ENCODE results near the gene SUGCT.
"Not testable (repeated sequence)": the region's sequence is repeated elsewhere in the genome, so short reads cannot be mapped to it uniquely, and the experiment has no call there.

SUGCT gene

DNA sequence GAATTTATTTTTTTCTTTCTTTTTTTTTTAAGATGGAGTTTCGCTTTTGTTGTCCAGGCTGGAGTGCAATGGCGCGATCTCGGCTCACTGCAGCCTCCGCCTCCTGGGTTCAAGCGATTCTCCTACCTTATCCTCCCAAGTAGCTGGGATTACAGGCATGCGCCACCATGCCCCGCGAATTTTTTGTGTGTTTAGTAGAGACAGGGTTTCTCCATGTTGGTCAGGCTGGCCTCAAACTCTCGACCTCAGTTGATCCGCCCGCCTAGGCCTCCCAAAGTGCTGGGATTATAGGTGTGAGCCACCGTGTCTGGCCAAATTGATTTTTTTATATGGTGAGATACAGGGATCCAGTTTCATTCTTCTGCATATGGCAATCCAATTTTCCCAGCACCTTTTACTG is 5.1 kb downstream of the SUGCT start:
- not testable (repeated sequence) for DNase-seq

GRCh38 chr7:40141916-40142315 is 7.1 kb downstream of the SUGCT start:
- not testable (repeated sequence) for DNase-seq

DNA sequence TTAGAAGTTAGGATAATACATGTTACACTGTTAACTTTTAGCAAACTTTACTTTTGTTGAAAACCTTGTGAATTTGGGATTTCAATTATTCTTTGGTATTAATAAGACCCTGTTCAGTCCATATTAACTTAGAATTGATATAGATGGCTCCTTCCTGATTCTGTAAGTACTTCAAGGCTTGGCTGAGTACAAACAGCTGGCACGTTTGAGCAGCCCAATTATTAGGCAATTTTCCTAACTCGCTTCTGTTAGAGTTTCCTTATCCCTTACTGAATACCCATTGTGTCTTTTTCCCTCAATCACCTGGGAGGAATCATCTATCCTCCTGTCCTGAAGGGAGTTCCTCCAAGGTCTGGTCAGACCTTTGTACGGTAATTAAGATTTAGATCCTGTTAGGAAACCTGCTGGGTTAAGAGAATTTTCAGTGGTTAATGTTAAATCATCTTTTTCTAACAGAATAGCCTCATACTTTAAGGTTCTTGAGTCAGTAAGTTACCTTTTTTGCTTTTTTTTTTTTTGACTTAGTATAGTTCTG is 10.9 kb downstream of the SUGCT start:
- DNase-seq: not testable (repeated sequence)

DNA sequence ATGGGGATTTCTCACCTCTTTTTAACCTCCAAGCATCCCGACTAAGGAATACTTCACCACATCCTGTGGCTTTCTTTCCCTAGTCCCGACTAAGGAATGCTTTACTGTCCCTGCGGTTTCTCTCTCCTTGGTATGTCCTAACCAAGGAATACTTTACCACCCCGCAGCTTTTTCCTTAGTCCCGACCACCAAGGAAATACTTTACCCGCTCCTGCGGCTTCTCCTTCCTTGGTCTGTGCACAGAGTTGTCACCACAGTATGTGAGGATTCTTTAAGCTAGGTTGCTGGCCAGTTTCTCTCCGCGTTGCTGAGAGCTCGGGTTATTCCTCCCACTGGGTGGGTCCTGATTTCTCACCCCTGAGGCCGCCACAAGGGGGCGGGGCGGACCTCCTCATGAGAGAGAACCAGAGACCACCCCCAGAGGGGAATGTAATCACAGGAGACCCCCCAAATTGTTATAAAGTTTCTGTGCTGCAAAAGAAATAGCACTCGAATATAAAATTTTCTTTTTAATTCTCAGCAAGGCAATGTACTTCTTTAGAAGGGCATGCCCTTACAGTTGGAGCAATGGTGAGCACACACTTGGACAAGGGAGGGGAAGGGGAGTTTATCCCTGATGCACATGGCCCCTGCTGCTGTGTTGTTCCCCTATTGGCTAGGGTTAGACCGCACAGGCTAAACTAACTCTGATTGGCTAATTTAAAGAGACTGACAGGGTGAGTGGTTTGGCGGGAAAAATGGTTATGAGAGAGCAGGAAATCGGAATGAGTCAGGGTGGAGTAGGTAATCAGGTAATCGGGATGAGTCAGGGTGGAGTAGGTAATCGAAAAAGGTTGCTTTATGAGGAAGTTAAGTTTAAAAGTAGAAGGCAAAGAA is 12.8 kb downstream of the SUGCT start:
- DNase-seq: no peak

GRCh38 chr7:40148247-40148580 is 13.4 kb downstream of the SUGCT start:
- DNase-seq: not testable (repeated sequence)

DNA sequence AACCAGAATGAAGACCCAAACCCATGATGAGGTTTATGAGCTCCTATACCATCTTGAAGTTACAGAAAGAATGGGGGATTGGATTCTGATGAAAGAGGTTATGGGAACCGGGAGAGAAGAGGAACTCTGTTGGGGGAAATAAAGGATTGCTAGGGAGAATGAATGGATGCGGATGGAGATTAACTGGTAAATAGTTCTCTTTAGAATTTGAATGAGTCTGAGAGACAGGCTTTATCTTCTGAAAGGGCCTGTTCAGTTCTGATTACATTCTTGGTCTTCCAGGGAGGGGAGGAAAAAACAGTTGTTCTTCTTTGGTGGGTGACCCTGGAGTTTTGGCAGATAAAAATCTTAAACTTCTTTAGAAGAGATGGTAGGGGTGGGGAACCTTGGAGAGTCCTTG is 13.9 kb downstream of the SUGCT start:
- DNase-seq: no peak

DNA sequence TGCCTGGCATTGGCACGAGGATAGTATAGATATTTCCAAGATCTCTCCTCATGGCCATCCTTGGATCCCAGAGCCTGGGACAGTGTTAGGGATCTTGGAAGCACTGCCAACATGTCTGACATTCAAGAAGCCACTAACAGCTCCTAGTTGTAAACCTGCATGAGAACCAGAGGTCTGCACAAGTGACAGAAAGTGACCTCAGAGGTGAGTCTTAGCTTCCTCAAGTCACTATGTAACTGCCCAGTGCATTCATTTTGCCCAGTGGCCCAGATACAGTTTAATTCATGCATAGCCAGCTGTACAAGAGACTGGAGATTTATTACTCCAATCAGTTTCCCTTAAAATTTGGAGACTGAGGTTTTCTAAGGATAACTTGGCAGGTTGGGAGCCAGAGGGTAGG is 16.7 kb downstream of the SUGCT start:
- no peak for DNase-seq

DNA sequence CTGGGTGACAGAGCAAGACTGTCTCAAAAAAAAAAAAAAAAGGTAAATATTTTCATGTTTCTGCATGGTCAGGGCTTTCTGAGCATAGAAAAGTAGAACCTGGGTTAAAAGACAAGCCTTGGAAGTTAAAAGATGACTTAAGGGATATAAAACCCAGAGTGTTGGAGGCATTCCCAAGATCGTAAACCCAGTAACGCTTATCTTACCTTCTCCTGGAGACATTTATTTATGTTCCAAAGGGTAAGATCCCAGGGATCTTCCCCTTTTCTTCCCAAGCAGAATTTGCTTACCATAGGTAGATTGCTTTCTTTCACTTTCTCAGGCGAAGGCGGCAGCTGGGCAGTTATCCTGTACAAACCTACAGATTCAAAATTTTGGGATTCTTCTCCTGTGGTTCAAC is 22.2 kb downstream of the SUGCT start:
- DNase-seq: no peak

GRCh38 chr7:40162516-40162915 is 27.7 kb downstream of the SUGCT start:
- no peak for DNase-seq

- DNase-seq: no peak
Observed at GRCh38 chr7:40165216-40165615, 30.4 kb downstream of the SUGCT start.

GRCh38 chr7:40167291-40167690 is 32.5 kb downstream of the SUGCT start:
- no peak for DNase-seq

- DNase-seq: not testable (repeated sequence)
Observed at GRCh38 chr7:40168266-40168665, 33.5 kb downstream of the SUGCT start.

- DNase-seq: not testable (repeated sequence)
Observed at GRCh38 chr7:40173121-40173520, 38.3 kb downstream of the SUGCT start.

DNA sequence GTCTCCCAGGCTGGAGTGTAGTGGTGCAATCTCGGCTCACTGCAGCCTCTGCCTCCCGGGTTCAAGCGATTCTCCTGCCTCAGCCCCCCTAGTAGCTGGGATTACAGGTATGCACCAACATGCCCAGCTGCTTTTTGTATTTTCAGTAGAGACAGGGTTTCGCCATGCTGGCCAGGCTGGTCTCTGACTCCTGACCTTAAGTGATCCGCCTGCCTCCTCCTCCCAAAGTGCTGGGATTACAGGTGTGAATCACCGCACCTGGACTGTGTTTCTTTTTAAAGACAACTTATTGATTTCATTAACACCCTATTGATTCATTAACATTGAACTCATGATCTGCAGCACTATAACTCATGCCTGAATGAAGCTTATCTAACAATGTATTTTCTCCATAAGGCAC is 40.5 kb downstream of the SUGCT start:
- not testable (repeated sequence) for DNase-seq

- DNase-seq: no peak
Observed at GRCh38 chr7:40175725-40176510, 41.1 kb downstream of the SUGCT start.

DNA sequence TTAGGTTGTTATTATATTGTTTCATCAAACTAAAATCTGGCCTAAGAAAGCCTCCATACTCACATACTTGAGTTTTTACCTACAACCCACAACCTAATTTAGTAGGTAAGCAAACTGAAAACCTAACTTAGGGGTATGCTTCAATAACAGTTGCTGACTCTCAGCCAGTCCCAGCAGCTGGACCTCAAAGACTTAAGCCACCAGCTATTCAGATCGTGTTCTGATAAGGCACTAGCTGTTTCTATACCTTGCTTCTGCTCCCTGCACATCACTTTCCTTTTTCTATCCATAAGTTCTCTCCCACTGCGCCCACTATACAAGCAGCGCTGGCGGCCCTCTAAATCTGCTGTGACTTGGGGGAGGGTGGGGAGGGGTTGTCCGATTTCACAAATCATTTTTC is 42.3 kb downstream of the SUGCT start:
- no peak for DNase-seq

DNA sequence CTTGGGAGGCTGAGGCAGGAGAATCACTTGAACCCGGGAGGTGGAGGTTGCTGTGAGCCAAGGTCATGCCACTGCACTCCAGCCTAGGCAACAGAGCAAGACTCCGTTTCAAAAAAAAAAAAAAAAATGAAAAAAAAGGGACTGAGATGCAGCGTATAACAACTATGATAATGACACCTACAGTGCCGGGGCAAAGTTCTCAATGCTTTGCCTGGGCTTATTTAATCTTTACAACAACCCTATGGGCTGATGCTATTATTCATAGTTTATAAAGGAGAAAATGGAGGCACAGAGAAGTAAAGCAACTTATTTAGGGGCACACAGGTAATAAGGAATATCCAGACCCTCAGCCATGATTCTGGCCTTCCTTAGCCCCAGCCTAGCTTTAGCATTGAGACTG is 47.6 kb downstream of the SUGCT start:
- DNase-seq: no peak

DNA sequence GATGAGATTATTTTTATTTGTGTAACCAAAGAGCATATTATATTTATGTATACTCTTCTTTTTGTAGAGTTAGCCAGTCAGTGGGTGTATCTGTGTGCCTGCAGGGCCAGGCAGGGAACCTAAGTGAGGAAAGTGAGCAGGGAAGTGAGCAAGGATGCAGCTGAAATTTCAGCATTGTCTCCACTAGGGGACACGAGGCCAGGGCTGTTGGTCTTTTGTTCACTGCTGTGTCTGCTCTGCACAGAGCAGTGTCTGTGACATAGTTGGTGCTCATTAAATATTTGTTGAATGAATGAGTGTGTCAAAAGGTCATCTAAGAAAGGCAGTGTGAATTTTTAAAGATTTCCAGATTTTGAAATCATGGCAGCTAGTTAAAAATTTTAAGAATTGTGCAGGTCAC is 51.8 kb downstream of the SUGCT start:
- DNase-seq: no peak

GRCh38 chr7:40192036-40192435 is 57.2 kb downstream of the SUGCT start:
- no peak for DNase-seq

DNA sequence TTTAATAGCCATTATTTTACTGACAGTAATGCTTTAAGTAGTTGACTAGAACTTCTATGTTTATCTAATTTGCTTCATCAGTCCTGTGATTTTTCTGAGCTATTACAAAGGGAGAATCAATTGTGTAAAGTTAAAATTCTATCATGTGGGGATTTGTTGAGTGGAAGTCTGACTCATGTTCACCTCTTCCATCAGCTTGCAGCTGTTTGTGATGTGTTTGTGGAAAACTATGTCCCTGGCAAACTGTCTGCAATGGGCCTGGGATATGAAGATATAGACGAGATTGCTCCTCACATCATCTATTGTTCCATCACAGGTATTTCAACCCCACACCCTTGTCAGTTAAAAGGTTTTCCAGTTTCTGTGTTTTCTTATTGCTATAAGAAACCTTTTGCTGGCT is 59.9 kb downstream of the SUGCT start:
- DNase-seq: no peak

- DNase-seq: peak; percentile 3
Observed at GRCh38 chr7:40197527-40197926, 62.7 kb downstream of the SUGCT start.

- DNase-seq: no peak
Observed at GRCh38 chr7:40199076-40199802, 64.4 kb downstream of the SUGCT start.

DNA sequence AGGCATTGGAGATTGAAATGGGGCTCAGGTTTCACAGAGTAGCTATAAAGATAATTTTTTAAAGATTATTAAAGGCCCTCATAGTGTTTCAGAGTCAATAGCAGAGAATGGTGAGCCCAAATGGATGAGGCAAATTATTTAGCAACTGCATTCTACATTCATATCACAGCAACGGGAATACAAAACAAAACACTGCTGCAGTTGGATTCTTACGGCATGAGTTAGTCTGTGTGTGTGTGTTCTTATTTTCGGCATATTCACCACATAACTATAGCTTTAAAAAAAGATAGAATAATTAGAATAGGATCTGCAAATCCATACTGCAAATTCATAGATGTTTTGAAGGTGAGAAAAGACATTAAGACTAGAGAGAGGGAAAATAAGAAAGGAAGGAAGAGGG is 66.0 kb downstream of the SUGCT start:
- no peak for DNase-seq

Measured in inflammatory macrophage treated with lipopolysaccharide for 4 hours (primary cell).